ENCODE results near the gene ACOT7.

- TF ChIP-seq EZH2phosphoT487 (IDR thresholded peaks at IDR 0.05; ENCODE audit: borderline replicate concordance, low read depth, low read length), result no peak
- no peak for TF ChIP-seq CTCF (conservative IDR thresholded peaks at IDR 0.05; ENCODE audit: low read length)
These were observed 16.2 kb upstream of the ACOT7 start for GRCh38 chr1:6409733-6410132.

Measured in OCI-LY7 (cell line).